ENCODE data around the gene DIDO1. TPM values are rescaled to one million over a fixed set of nuclear protein-coding genes. Genes with fewer than 3 reads are reported as not detected.

The DIDO1 gene
- total RNA-seq, 4 donors from 2014 or later, result 67.7 to 92.9 (median 72.2) TPM

- H3K4me1 ChIP-seq, result peaks cover 27 to 38% of the 10 kb centered on the region in 2 donors
- no peak for TF ChIP-seq POLR2A (IDR thresholded peaks at IDR 0.05)
- TF ChIP-seq CTCF (IDR thresholded peaks at IDR 0.05), result no peak
- peak; percentile 49 to 55 for DNase-seq
- intact Hi-C loops (cut with DNase I), result no loop called here
- no peaks in the 10 kb centered on the region for H3K36me3 ChIP-seq
- WGBS, 2 donors, result 54 to 57% methylated on average over 11 to 23 of the region's 23 CpGs
- H3K27me3 ChIP-seq, result no peaks in the 10 kb centered on the region
- H3K9me3 ChIP-seq, result no peaks in the 10 kb centered on the region
- no peak overlapping the region for H3K27ac ChIP-seq
- no peak overlapping the region for H3K4me3 ChIP-seq (replicated peaks in 1 of 3)
Measured at GRCh38 chr20:62955519-62956386, 29.4 kb upstream of the DIDO1 start.

GRCh38 chr20:62953839-62954703 is 27.8 kb upstream of the DIDO1 start:
- H3K27me3 ChIP-seq, result no peaks in the 10 kb centered on the region
- H3K9me3 ChIP-seq, result no peaks in the 10 kb centered on the region
- peak overlapping the region; percentile 44 to 73 (median 63) for H3K27ac ChIP-seq
- peaks cover 4 to 5% of the 10 kb centered on the region in 2 donors for H3K36me3 ChIP-seq
- DNase-seq, result peak; percentile 84 to 91
- H3K4me1 ChIP-seq, result peaks cover 27 to 38% of the 10 kb centered on the region in 2 donors
- intact Hi-C loops (cut with DNase I), result no loop called here
- no peak for TF ChIP-seq CTCF (IDR thresholded peaks at IDR 0.05)
- TF ChIP-seq POLR2A (IDR thresholded peaks at IDR 0.05), result peak in 1 of 2 donors; percentile 30
- 3 to 4% methylated on average over 12 to 27 of the region's 32 CpGs for WGBS, 2 donors
- peak overlapping the region in 1 of 3 donors; percentile 19 for H3K4me3 ChIP-seq (replicated peaks in 1 of 3)

- Histone ChIP-seq H3K4me3 (replicated peaks in 1 of 3) (no peak overlapping the region), H3K27ac (peak overlapping the region; percentile 44 to 73 (median 63))
- no peak for DNase-seq
Measured at GRCh38 chr20:62952968-62953838, 26.9 kb upstream of the DIDO1 start.

More at GRCh38 chr20:62952968-62953838, 26.9 kb upstream of the DIDO1 start:
- peaks cover 27 to 38% of the 10 kb centered on the region in 2 donors for H3K4me1 ChIP-seq
- H3K27me3 ChIP-seq, result no peaks in the 10 kb centered on the region
- H3K36me3 ChIP-seq, result peaks cover 4 to 5% of the 10 kb centered on the region in 2 donors
- intact Hi-C loops (cut with DNase I), result no loop called here
- no peaks in the 10 kb centered on the region for H3K9me3 ChIP-seq
- no peak for TF ChIP-seq CTCF (IDR thresholded peaks at IDR 0.05)
- TF ChIP-seq POLR2A (IDR thresholded peaks at IDR 0.05), result no peak
- WGBS, 2 donors, result 42 to 70% methylated on average over 2 to 14 of the region's 19 CpGs
